ENCODE data around the gene FZD1.

The FZD1 gene

DNA sequence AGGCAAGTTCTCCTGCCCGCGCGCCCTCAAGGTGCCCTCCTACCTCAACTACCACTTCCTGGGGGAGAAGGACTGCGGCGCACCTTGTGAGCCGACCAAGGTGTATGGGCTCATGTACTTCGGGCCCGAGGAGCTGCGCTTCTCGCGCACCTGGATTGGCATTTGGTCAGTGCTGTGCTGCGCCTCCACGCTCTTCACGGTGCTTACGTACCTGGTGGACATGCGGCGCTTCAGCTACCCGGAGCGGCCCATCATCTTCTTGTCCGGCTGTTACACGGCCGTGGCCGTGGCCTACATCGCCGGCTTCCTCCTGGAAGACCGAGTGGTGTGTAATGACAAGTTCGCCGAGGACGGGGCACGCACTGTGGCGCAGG is 1.4 kb downstream of the FZD1 start:
- DNase-seq = no peak

- DNase-seq = no peak
These were observed 1.9 kb downstream of the FZD1 start for GRCh38 chr7:91266067-91266688.

DNA sequence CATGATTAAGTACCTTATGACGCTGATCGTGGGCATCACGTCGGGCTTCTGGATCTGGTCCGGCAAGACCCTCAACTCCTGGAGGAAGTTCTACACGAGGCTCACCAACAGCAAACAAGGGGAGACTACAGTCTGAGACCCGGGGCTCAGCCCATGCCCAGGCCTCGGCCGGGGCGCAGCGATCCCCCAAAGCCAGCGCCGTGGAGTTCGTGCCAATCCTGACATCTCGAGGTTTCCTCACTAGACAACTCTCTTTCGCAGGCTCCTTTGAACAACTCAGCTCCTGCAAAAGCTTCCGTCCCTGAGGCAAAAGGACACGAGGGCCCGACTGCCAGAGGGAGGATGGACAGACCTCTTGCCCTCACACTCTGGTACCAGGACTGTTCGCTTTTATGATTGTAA is 2.5 kb downstream of the FZD1 start:
- no peak for DNase-seq

- DNase-seq = no peak
These were observed 3.1 kb downstream of the FZD1 start for GRCh38 chr7:91267171-91267955.

DNA sequence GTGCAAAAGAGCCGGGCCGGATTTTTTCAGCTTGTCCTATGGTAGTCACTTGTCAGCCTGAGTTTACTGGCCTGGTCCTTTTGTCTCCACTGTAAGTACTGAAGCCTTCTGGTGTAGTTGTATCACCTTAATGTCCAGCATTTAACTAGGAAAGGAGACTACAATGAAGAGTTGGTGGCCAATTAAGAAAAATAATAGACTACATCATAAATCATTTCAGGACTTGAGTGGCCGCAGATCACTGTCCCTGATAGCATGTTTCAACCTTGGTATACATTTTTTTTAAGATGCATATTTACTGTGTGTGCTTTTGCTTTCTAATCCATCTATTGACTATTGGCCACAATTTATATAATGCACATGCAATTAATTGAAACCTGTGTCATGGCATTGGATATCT is 6.1 kb downstream of the FZD1 start:
- no peak for DNase-seq

- no peak for DNase-seq
These were observed 12.7 kb downstream of the FZD1 start for GRCh38 chr7:91276909-91277308.

- peak in 1 of 2 experiments; percentile 27 for DNase-seq
These were observed 16.0 kb downstream of the FZD1 start for GRCh38 chr7:91280185-91280584.

DNA sequence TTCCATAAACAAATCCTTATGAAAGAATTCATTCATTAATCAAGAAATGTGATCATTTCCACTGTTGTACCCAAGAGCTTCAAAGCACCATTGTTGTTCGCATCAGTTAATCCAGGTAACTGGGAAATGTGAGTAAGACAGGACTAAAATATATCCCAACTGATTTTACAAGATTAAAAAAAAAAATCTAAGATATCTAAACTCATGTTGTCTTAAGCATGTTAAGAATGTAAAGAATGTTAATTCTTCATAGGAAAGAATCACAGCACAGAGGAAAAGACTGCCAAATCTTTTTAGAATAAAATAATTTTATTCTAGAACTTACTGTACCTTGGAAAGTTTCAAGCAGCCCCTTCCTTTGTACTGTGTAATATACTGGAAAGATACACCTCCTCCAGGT is 16.4 kb downstream of the FZD1 start:
- no peak for DNase-seq

DNA sequence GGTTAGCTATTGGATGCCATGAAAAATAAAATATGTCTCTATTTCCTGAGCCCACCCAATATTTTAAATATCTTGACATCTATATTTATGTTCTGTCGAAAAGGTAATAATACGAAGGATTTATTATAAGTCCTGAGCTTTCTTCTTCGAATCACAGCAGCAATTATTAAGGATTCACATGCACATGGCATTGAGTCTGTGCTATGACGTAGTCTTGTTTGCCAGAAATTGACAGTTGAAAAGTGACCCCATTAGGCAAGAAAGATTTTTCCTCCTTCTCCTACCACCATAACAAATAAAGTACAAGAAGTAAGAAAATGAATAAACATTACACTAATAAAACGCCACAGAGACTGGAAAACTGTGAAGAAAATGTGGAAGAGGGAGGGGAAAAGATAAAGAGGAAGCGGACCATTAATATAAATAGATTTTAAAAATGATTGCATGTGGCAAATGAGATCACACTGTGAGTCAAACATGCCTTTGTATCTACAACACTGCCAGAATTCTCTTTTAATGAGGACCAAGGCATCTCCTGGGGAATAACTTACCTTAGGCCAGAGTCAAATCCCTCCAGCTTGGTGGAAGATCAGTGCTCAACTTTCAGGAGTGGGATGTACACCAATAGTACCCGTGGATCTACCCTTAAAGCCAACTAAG is 21.6 kb downstream of the FZD1 start:
- DNase-seq = no peak

GRCh38 chr7:91286432-91286831 is 22.2 kb downstream of the FZD1 start:
- peak; percentile 50 to 75 for DNase-seq

GRCh38 chr7:91287371-91288084 is 23.3 kb downstream of the FZD1 start:
- DNase-seq = no peak

DNA sequence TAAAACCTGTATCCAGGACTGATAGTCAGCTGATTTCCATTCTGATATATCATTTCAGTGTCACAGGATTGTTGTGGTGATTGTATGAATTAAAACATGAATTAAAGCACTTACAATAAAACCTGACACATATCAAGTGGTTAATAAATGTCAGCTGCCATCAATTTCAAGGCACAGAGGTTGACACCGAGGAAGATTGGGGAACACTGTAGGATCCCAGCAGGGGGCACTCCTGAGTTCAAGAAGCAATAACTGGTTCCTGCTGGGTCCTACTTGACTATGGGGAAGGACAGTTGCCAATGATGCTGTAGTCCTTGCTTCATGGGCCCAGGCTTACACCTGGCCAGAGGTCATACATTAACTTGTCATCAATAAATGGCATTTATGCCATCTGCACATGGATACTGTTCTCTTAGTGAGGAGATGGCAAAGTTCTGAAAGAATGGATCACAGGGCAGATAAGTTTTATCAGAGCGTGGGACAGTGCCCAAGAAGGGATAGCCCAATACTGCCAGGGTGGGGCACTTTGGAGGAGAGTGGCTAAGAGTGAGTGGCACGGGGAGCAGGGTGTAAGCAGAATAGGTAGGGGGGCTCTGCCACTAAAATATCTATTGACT is 24.1 kb downstream of the FZD1 start:
- no peak for DNase-seq

DNA sequence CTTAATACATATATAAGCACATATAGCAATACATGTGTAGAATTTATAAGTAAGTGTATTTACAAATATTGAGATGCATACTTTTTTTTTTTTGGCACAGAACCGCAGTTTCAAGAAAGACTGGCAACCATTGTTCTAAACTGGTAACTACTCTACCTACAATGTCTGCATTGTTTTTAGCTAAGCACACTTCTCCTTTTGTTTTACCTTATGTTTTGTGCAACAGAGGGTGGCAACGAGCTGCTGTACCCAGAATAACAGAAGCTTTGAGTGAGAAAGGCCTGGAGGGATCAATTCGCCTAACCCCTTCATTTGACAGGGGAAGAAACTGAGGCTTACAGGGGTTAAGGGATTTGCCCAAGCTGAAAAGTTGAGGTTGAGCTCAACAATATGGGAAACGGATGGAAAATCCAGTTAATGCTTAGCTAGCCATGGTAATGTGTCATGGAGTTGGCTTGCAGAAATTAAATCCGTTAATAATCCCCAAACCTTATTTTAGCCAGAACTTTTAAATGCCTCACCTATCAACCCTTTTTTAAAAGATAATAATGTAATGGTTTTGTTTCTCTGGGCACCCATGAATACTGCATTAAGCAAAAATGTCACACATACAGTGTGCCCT is 25.5 kb downstream of the FZD1 start:
- DNase-seq = no peak

DNA sequence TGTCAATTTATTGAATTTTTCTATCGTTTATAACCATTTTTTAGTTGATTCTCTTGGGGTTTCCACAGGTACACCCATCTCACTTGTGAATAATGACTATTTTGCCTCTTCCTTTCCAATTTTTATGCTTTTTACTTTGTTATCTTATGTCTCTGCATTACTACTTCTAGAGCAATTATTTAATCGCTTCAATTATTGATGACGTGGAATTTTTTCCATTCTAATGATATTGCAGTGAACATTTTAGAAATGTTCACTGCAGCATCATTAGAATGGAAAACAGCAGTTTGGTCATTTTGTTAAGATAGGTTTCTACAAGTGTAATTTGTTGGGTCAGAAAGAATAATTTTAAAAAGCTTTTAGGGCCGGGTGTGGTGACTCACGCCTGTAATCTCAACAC is 27.1 kb downstream of the FZD1 start:
- DNase-seq = no peak

DNA sequence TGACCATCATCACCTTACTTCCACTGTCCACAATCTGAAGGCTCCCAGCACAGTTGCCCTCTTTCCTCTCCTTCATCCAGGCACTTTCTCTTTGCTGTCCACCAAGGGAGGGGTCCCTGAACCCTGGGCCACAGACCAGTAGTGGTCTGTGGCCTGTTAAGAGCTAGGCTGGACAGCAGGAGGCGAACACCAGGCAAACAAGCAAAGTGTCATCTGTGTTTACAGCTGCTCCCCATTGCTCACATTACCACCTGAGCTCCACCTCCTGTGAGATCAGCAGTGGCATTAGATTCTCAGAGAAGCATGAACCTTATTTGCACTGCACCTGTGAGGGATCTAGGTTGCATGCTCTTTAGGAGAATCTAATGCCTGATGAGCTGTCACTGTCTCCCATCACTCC is 27.7 kb downstream of the FZD1 start:
- no peak for DNase-seq

GRCh38 chr7:91292506-91292905 is 28.3 kb downstream of the FZD1 start:
- DNase-seq = no peak

DNA sequence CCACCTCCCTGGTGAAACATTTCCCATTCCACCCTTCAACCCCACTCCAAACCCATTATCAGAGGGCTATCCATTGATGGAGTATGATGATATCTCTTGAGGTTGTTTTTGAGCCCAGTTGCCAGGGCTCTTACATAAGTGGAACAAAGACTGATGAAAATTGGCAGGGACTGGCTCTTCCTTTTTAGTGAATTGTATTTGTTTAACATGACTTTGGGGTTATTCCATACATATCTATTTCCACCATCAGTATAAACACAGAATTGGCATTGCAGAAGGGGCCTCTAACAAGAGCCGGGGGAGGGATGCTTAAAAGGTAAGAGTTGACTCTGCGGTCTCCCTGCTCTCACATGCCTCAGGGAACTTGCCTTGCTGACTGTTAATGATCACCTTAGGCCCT is 28.9 kb downstream of the FZD1 start:
- DNase-seq = no peak

- no peak for DNase-seq
These were observed 29.6 kb downstream of the FZD1 start for GRCh38 chr7:91293840-91294239.

DNA sequence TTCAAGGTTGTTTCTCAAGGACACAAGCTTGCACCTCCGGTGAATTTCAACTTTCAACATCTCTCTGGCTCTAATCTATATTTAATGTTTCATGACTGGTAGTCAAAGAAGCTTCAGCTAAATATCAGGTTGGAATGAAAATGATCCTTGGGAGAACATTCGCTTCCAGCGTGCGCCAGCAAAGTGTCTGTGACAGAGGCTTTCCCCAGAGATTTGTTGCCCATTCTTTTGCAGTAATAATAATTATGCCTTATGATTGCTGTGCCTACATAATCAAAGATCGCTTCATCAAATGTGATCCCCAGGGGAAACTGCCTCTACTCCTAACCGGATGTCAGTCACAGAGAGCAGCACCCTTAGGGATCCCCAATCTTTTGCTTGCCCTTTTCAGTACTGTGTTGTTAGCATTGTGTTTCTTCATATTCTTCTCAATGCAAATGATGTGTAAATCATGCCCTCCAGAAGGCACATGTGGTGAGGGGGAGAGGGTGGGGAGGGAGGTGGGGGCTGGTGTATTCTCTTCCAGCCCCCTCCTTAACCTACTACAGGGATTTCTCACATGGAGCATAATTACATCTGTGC is 30.5 kb downstream of the FZD1 start:
- DNase-seq = no peak

DNA sequence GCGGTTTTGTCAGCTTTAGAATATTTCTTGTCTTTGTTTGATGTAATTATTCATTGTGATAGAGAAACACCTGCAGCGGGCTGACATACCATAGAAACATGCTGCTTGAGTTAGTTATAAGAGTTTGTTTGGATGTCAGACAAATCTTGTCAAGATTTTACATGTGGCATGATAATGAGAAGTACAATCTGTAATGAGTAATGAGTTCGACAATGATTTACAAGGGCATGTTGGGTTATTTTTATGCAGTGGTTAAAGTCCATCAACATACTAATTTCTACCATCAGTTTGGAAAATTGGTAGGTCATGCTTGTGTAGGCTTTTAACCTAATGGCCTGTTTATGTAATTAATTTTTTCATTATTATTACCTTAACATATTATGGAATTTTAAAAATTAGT is 31.3 kb downstream of the FZD1 start:
- no peak for DNase-seq

DNA sequence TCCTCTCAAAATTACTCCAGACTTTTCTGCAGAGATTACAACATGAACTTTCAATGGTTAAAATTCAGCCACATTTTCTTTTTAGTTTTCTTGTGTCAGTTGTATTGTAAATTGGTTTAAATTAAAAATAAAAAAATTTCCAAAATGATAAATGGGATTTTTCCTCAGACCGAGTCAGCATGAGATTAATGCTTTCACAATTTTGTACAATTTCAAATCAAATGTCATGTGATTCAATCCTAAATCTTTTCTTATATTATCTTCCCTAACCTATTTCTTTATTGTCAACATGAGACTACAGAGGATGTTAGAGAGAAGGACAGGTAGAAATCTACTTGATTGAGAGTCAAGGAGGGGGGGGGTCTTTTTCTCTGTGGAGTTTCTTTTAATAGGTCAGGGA is 33.7 kb downstream of the FZD1 start:
- DNase-seq = no peak
